IMR-90 (cell line): ENCODE results near the gene SMIM26. TPM values are rescaled to one million over a fixed set of nuclear protein-coding genes. Genes with fewer than 3 reads are reported as not detected.

Experiments
- ATAC-seq: fragments of 200-7000 bp; cut with Tn5 transposase; 2 replicates; pipeline ENCODE4 v1.9.1; 2020; ENCODE audit warnings: low read depth, mild to moderate bottlenecking, moderate library complexity
- BruUV-seq: library from RNA; stranded (reverse); fragments of 400-500 nt; replicated peaks from 2 replicates; lab custom pipeline; 2021; lab: Mats Ljungman, UMichigan
- CTCF ChIA-PET: fragments of 300-600 bp; formaldehyde crosslinking; extraction: SDS; loops from one replicate; lab custom pipeline; 2021; ENCODE audit warnings: antibody characterized with exemption; lab: Yijun Ruan, JAX
- POLR2A ChIA-PET: fragments of 300-600 bp; sonication (Branson Sonifier 250); formaldehyde crosslinking; loops from one replicate; lab custom pipeline; 2022; ENCODE audit warnings: antibody characterized with exemption; ENCODE audit not compliant: unreplicated experiment; lab: Charles Lee
- DNase-seq: peaks from one replicate; pipeline ENCODE4 v3.0.0; 2013
- H2AFZ ChIP-seq: replicated peaks from 2 replicates; pipeline ENCODE3; 2013; ENCODE audit warnings: low read length, mild to moderate bottlenecking; ENCODE audit not compliant: poor library complexity
- H2AK5ac ChIP-seq: 2 replicates; pipeline ENCODE4 v1.6.1; 2013; ENCODE audit warnings: low read depth, low read length, inconsistent platforms
- H2AK9ac ChIP-seq: replicated peaks from 2 replicates; pipeline ENCODE3; 2013; ENCODE audit warnings: mild to moderate bottlenecking, low read depth, low read length, moderate library complexity; ENCODE audit not compliant: poor library complexity
- H2BK120ac ChIP-seq: 2 replicates; pipeline ENCODE4 v1.6.1; 2013; ENCODE audit warnings: low read depth, low read length, inconsistent platforms
- H2BK15ac ChIP-seq: 3 replicates; pipeline ENCODE4 v1.6.1; 2013; ENCODE audit warnings: low read depth, low read length, inconsistent platforms
- H2BK20ac ChIP-seq: 2 replicates; pipeline ENCODE4 v1.6.1; 2013; ENCODE audit warnings: low read depth, mild to moderate bottlenecking, inconsistent platforms, low read length, moderate library complexity
- H2BK5ac ChIP-seq: 2 replicates; pipeline ENCODE4 v1.6.1; 2013; ENCODE audit warnings: mild to moderate bottlenecking, low read depth, low read length, inconsistent platforms; ENCODE audit not compliant: poor library complexity, severe bottlenecking
- H3K14ac ChIP-seq: replicated peaks from 2 replicates; pipeline ENCODE4 v1.6.1; 2013; ENCODE audit warnings: low read depth, low read length, inconsistent platforms
- H3K18ac ChIP-seq: 2 replicates; pipeline ENCODE4 v1.6.1; 2013; ENCODE audit warnings: low read depth, low read length, control low read depth
- H3K23ac ChIP-seq: 2 replicates; pipeline ENCODE4 v1.6.1; 2013; ENCODE audit warnings: low read depth, low read length, inconsistent platforms
- H3K27ac ChIP-seq: 2 replicates; pipeline ENCODE4 v1.5.1; 2013; ENCODE audit warnings: mild to moderate bottlenecking, control low read depth, low read length; ENCODE audit not compliant: insufficient read depth
- H3K27me3 ChIP-seq: 2 replicates; pipeline ENCODE4 v1.6.1; 2013; ENCODE audit warnings: low read length; ENCODE audit not compliant: control insufficient read depth, insufficient read depth
- H3K36me3 ChIP-seq: 2 replicates; pipeline ENCODE4 v1.6.1; 2013; ENCODE audit warnings: low read length, mixed read lengths; ENCODE audit not compliant: control insufficient read depth, insufficient read depth
- H3K4ac ChIP-seq: 2 replicates; pipeline ENCODE4 v1.6.1; 2013; ENCODE audit warnings: low read depth, low read length, inconsistent platforms
- H3K4me1 ChIP-seq: 2 replicates; pipeline ENCODE4 v1.6.1; 2013; ENCODE audit warnings: low read length, mixed read lengths; ENCODE audit not compliant: control insufficient read depth, insufficient read depth
- H3K4me2 ChIP-seq: 2 replicates; pipeline ENCODE4 v1.6.1; 2013; ENCODE audit warnings: low read depth, mild to moderate bottlenecking, control low read depth, low read length, moderate library complexity
- H3K4me3 ChIP-seq: 2 replicates; pipeline ENCODE4 v1.5.1; 2013; ENCODE audit warnings: low read depth, mild to moderate bottlenecking, control low read depth, low read length, moderate library complexity; ENCODE audit not compliant: insufficient read depth
- H3K56ac ChIP-seq: 2 replicates; pipeline ENCODE4 v1.6.1; 2013; ENCODE audit warnings: low read length, inconsistent platforms; ENCODE audit not compliant: insufficient read depth; ENCODE audit errors: extremely low read depth
- H3K79me1 ChIP-seq, 2 experiments: 2 replicates each; pipeline ENCODE4 v1.6.1; 2013; ENCODE audit warnings: low read length in 2 of 2, inconsistent platforms in 1 of 2, low read depth in 1 of 2
- H3K9ac ChIP-seq: 2 replicates; pipeline ENCODE4 v1.6.1; 2013; ENCODE audit warnings: low read depth, low read length, control low read depth
- H3K9me1 ChIP-seq: 2 replicates; pipeline ENCODE4 v1.6.1; 2013; ENCODE audit warnings: low read length, inconsistent platforms; ENCODE audit not compliant: insufficient read depth
- H3K9me3 ChIP-seq: 2 replicates; pipeline ENCODE4 v1.6.1; 2013; ENCODE audit warnings: low read length; ENCODE audit not compliant: control insufficient read depth, insufficient read depth
- H4K20me1 ChIP-seq: 2 replicates; pipeline ENCODE4 v1.6.1; 2013; ENCODE audit warnings: low read length, inconsistent platforms; ENCODE audit not compliant: insufficient read depth
- H4K5ac ChIP-seq: 2 replicates; pipeline ENCODE4 v1.6.1; 2013; ENCODE audit warnings: mild to moderate bottlenecking, low read depth, low read length, control low read depth
- H4K8ac ChIP-seq, 2 experiments: 2 replicates each; pipeline ENCODE4 v1.6.1; 2013; ENCODE audit warnings: low read depth in 2 of 2, low read length in 2 of 2, control low read depth in 1 of 2, inconsistent platforms in 1 of 2
- H4K91ac ChIP-seq: 2 replicates; pipeline ENCODE4 v1.6.1; 2013; ENCODE audit warnings: low read depth, low read length, inconsistent platforms; ENCODE audit not compliant: insufficient read depth
- BHLHE40 ChIP-seq: fragments of 150-350 bp; IDR thresholded peaks from 2 replicates; pipeline ENCODE4 v1.6.1; 2016; ENCODE audit warnings: mild to moderate bottlenecking, low read depth, low read length
- MAFK ChIP-seq: IDR thresholded peaks from 2 replicates; pipeline ENCODE4 v1.6.1; 2012; ENCODE audit warnings: low read depth, low read length, improper control_type of control experiment
- RAD21 ChIP-seq: IDR thresholded peaks from 2 replicates; pipeline ENCODE4 v1.6.1; 2012; ENCODE audit warnings: low read length, improper control_type of control experiment
- WGBS, 2 experiments: methylation state at CpG; one replicate each; pipeline versions ENCODE4 v1.1.5 to v1.1.7; 2013; ENCODE audit warnings: missing lambda C conversion rate in 2 of 2; ENCODE audit not compliant: insufficient read length in 1 of 2; ENCODE audit errors: extremely low coverage in 2 of 2; 5-methylcytosine and 5-hydroxymethylcytosine counted together
- dilution Hi-C: fragments of 300-500 bp; cut with HindIII; formaldehyde crosslinking; loops from one replicate; pipeline ENCODE4 v1.14.3; 2018; ENCODE audit warnings: low sequenced_read_pairs; ENCODE audit not compliant: unreplicated experiment
- in situ Hi-C: fragments of 300-500 bp; cut with MboI; formaldehyde crosslinking; loops from 3 replicates; pipeline ENCODE4 v1.14.3; 2019; ENCODE audit warnings: low sequenced_read_pairs, inconsistent platforms, mixed read lengths
- intact Hi-C: fragments of 100-400 bp; cut with micrococcal nuclease; formaldehyde crosslinking; loops from 2 replicates; pipeline ENCODE4 v1.10.0; 2022
- polyA plus RNA-seq, 3 experiments: library from polyadenylated mRNA; depleted of rRNA; stranded (reverse); fragments of >200 nt; gene quantifications; 2 replicates each; pipeline ENCODE4 v1.2.3, GENCODE V29; 2012; ENCODE audit warnings: low replicate concordance in 1 of 3
- total RNA-seq: library from RNA; depleted of rRNA; stranded (reverse); fragments of >200 nt; gene quantifications from 2 replicates; pipeline ENCODE4 v1.2.3, GENCODE V29; 2012

Gene SMIM26
- total and polyA plus RNA-seq, 2 of the 4 experiments (the other 2 are of a cell fraction), result 42.8 to 45.7 TPM

- H3K4me2 ChIP-seq, result no peak overlapping the region
- ChIA-PET CTCF (no interaction called here), POLR2A (no interaction called here)
- H3K4me1 ChIP-seq, result no peaks in the 10 kb centered on the region
- no peaks in the 10 kb centered on the region for H3K27me3 ChIP-seq
- H4K20me1 ChIP-seq, result no peaks in the 10 kb centered on the region; the same call in 1 of the 2 replicates
- no peak overlapping the region for H2BK5ac ChIP-seq
- H2AK5ac ChIP-seq, result no peak overlapping the region
- DNase-seq (no peak), ATAC-seq (no peak)
- no CpG with 5 or more reads among the region's 8 CpGs for WGBS, 2 experiments
- intact Hi-C loops, result no loop called here
- BruUV-seq, result no TSS peak
- no peaks in the 10 kb centered on the region for H3K9me1 ChIP-seq
- H2AK9ac ChIP-seq, result no peak overlapping the region
- H3K9me3 ChIP-seq, result no peaks in the 10 kb centered on the region
- H3K4ac ChIP-seq, result no peak overlapping the region
- H4K91ac ChIP-seq, result no peak overlapping the region
- no peak overlapping the region for H3K4me3 ChIP-seq
- no peak overlapping the region for H2BK15ac ChIP-seq
- no peak overlapping the region for H3K27ac ChIP-seq
- dilution Hi-C loops, result no loop called here
- H4K5ac ChIP-seq, result no peak overlapping the region
- H3K36me3 ChIP-seq, result peaks cover 31% of the 10 kb centered on the region
- H3K9ac ChIP-seq, result no peak overlapping the region
- TF ChIP-seq BHLHE40 (no peak), MAFK (no peak), RAD21 (no peak)
- H3K56ac ChIP-seq, result no peak overlapping the region
- no peaks in the 10 kb centered on the region for H3K79me1 ChIP-seq
- H3K23ac ChIP-seq, result no peak overlapping the region
- H3K18ac ChIP-seq, result no peak overlapping the region
- H3K14ac ChIP-seq, result no peak overlapping the region
- no peak overlapping the region for H2BK20ac ChIP-seq
- H2AFZ ChIP-seq, result no peak overlapping the region
- in situ Hi-C loops, result no loop called here
- H2BK120ac ChIP-seq, result no peak overlapping the region
- no peak overlapping the region for H4K8ac ChIP-seq
Observed at GRCh38 chr20:18553746-18554145, 13.5 kb upstream of the SMIM26 start.
